ENCODE results near the gene PRKAA1. TPM values are rescaled to one million over a fixed set of nuclear protein-coding genes. Genes with fewer than 3 reads are reported as not detected.

PRKAA1 gene
- total RNA-seq, 1 experiment from 2014 or later: 84.5 TPM

GRCh38 chr5:40846371-40846770, 48.2 kb upstream of the PRKAA1 start:
- H3K4me3 ChIP-seq (ENCODE audit: low read length): no peak overlapping the region
- intact Hi-C loops (cut with micrococcal nuclease): no loop called here
- H3K27me3 ChIP-seq (ENCODE audit: low read length): no peaks in the 10 kb centered on the region
- BruUV-seq (replicated peaks): no TSS peak
- TF ChIP-seq EZH2 (IDR thresholded peaks at IDR 0.05; ENCODE audit: low read length, unreplicated experiment) (no peak), CTCF (conservative IDR thresholded peaks at IDR 0.05; ENCODE audit: low read depth, low read length) (no peak), EZH2phosphoT487 (IDR thresholded peaks at IDR 0.05; ENCODE audit: borderline replicate concordance, low read length) (no peak)
- H3K9me2 ChIP-seq (replicated peaks; ENCODE audit: low read length): no peaks in the 10 kb centered on the region
- H3K9ac ChIP-seq (ENCODE audit: low read length): no peak overlapping the region
- ATAC-seq: no peak
- H4K20me1 ChIP-seq (ENCODE audit: low read length): no peaks in the 10 kb centered on the region
- H3K4me2 ChIP-seq (ENCODE audit: low read length): no peak overlapping the region
- H3K36me3 ChIP-seq (ENCODE audit: low read depth, low read length): no peaks in the 10 kb centered on the region
- H3K79me2 ChIP-seq (ENCODE audit: low read length): no peaks in the 10 kb centered on the region
- POLR2A ChIA-PET (ENCODE audit: unreplicated experiment): no interaction called here
- peaks cover 17% of the 10 kb centered on the region for H3K4me1 ChIP-seq (ENCODE audit: insufficient read depth, low read length)
- no peak overlapping the region for H2AFZ ChIP-seq (ENCODE audit: low read length)
- no peak overlapping the region for H3K27ac ChIP-seq (ENCODE audit: low read length)
- H3K9me3 ChIP-seq (ENCODE audit: low read length): no peaks in the 10 kb centered on the region
- H3F3A ChIP-seq (ENCODE audit: low read length, unreplicated experiment): peaks cover 6% of the 10 kb centered on the region
- CTCF ChIA-PET: no interaction called here
- no peak for DNase-seq

GRCh38 chr5:40844565-40844964, 46.4 kb upstream of the PRKAA1 start:
- no peaks in the 10 kb centered on the region for H3K9me2 ChIP-seq (replicated peaks; ENCODE audit: low read length)
- no peaks in the 10 kb centered on the region for H3K36me3 ChIP-seq (ENCODE audit: low read depth, low read length)
- TF ChIP-seq CTCF (conservative IDR thresholded peaks at IDR 0.05; ENCODE audit: low read depth, low read length): no peak
- no peak for TF ChIP-seq EZH2 (IDR thresholded peaks at IDR 0.05; ENCODE audit: low read length, unreplicated experiment)
- TF ChIP-seq EZH2phosphoT487 (IDR thresholded peaks at IDR 0.05; ENCODE audit: borderline replicate concordance, low read length): no peak
- DNase-seq: no peak
- peaks cover 26% of the 10 kb centered on the region for H3K4me1 ChIP-seq (ENCODE audit: insufficient read depth, low read length)
- H3K27me3 ChIP-seq (ENCODE audit: low read length): no peaks in the 10 kb centered on the region
- no peaks in the 10 kb centered on the region for H3K79me2 ChIP-seq (ENCODE audit: low read length)
- no peak overlapping the region for H3K4me3 ChIP-seq (ENCODE audit: low read length)
- H3K9ac ChIP-seq (ENCODE audit: low read length): no peak overlapping the region
- no peaks in the 10 kb centered on the region for H3K9me3 ChIP-seq (ENCODE audit: low read length)
- no peak overlapping the region for H2AFZ ChIP-seq (ENCODE audit: low read length)
- BruUV-seq (replicated peaks): no TSS peak
- no peaks in the 10 kb centered on the region for H4K20me1 ChIP-seq (ENCODE audit: low read length)
- no peak overlapping the region for H3K4me2 ChIP-seq (ENCODE audit: low read length)
- POLR2A ChIA-PET (ENCODE audit: unreplicated experiment): no interaction called here
- CTCF ChIA-PET: interaction anchor here (0.6 kb wide), 1 partner anchor 15 kb away, joined by 3 read pairs; no protein-coding TSS in a partner anchor
- H3K27ac ChIP-seq (ENCODE audit: low read length): no peak overlapping the region
- intact Hi-C loops (cut with micrococcal nuclease): no loop called here
- H3F3A ChIP-seq (ENCODE audit: low read length, unreplicated experiment): peaks cover 6% of the 10 kb centered on the region
- ATAC-seq: no peak

GRCh38 chr5:40842351-40842750, 44.2 kb upstream of the PRKAA1 start:
- CTCF ChIA-PET: interaction anchor here (0.6 kb wide), 1 partner anchor 46 kb away, joined by 3 read pairs; no protein-coding TSS in a partner anchor
- Histone ChIP-seq H3K4me1 (ENCODE audit: insufficient read depth, low read length) (peaks cover 26% of the 10 kb centered on the region), H3K79me2 (ENCODE audit: low read length) (no peaks in the 10 kb centered on the region), H3K36me3 (ENCODE audit: low read depth, low read length) (no peaks in the 10 kb centered on the region), H4K20me1 (ENCODE audit: low read length) (no peaks in the 10 kb centered on the region), H3K27ac (ENCODE audit: low read length) (peak overlapping the region; percentile 39), H3K9me2 (replicated peaks; ENCODE audit: low read length) (no peaks in the 10 kb centered on the region), H3K9me3 (ENCODE audit: low read length) (no peaks in the 10 kb centered on the region), H3K9ac (ENCODE audit: low read length) (peak overlapping the region; percentile 56), H3K4me3 (ENCODE audit: low read length) (peak overlapping the region; percentile 58), H3K4me2 (ENCODE audit: low read length) (peak overlapping the region; percentile 75), H2AFZ (ENCODE audit: low read length) (no peak overlapping the region), H3K27me3 (ENCODE audit: low read length) (no peaks in the 10 kb centered on the region), H3F3A (ENCODE audit: low read length, unreplicated experiment) (peaks cover 6% of the 10 kb centered on the region)
- no peak for TF ChIP-seq CTCF (conservative IDR thresholded peaks at IDR 0.05; ENCODE audit: low read depth, low read length)
- no peak for TF ChIP-seq EZH2phosphoT487 (IDR thresholded peaks at IDR 0.05; ENCODE audit: borderline replicate concordance, low read length)
- TF ChIP-seq EZH2 (IDR thresholded peaks at IDR 0.05; ENCODE audit: low read length, unreplicated experiment): no peak
- peak; percentile 86 for DNase-seq
- intact Hi-C loops (cut with micrococcal nuclease): loop anchor here (2.0 kb wide), 1 partner anchor 36 kb away; no protein-coding TSS in a partner anchor
- POLR2A ChIA-PET (ENCODE audit: unreplicated experiment): interaction anchor here (0.7 kb wide), 1 partner anchor 378 kb away, joined by 6 read pairs; no protein-coding TSS in a partner anchor
- peak; percentile 98 for ATAC-seq
- no TSS peak for BruUV-seq (replicated peaks)

All from PC-3 (cell line).